HepG2 (cell line): ENCODE results near the gene PCOLCE2.

Experiments
- EP300 ChIP-seq, 3 experiments: sonication (generic) in 1 of 3; formaldehyde crosslinking in 1 of 3; IDR thresholded peaks; 2 replicates each; pipeline versions ENCODE4 v1.5.1 to v1.6.1; 2011 to 2020; ENCODE audit warnings: low read depth in 2 of 3, low read length in 2 of 3, borderline replicate concordance in 1 of 3, improper control_type of control experiment in 1 of 3, mild to moderate bottlenecking in 1 of 3, missing genetic modification reagents in 1 of 3, moderate library complexity in 1 of 3
- JARID2 ChIP-seq: sonication (generic); formaldehyde crosslinking; IDR thresholded peaks from 2 replicates; pipeline ENCODE4 v1.8.1; 2023; ENCODE audit warnings: missing genetic modification reagents, inconsistent platforms; ENCODE audit not compliant: insufficient replicate concordance
- MAFK ChIP-seq, 2 experiments: IDR thresholded peaks in 1 of 2; conservative IDR thresholded peaks in 1 of 2; 2 replicates each; pipeline ENCODE4 v1.6.1; 2011; ENCODE audit warnings: improper control_type of control experiment in 2 of 2, low read length in 2 of 2
- MAZ ChIP-seq, 2 experiments: sonication (generic) in 1 of 2; formaldehyde crosslinking in 1 of 2; IDR thresholded peaks; 2 replicates each; pipeline versions ENCODE4 v1.5.0 to v1.6.1; 2012 to 2020; ENCODE audit warnings: low read depth in 2 of 2, mild to moderate bottlenecking in 2 of 2, borderline replicate concordance in 1 of 2, improper control_type of control experiment in 1 of 2, low read length in 1 of 2, missing genetic modification reagents in 1 of 2, moderate library complexity in 1 of 2
- PRPF4 ChIP-seq: fragments of 200-400 bp; formaldehyde crosslinking; IDR thresholded peaks from 2 replicates; pipeline ENCODE4 v1.6.1; 2016; ENCODE audit warnings: low read length, low read depth; ENCODE audit not compliant: poor library complexity, severe bottlenecking
- SMAD9 ChIP-seq: sonication (generic); formaldehyde crosslinking; IDR thresholded peaks from 2 replicates; pipeline ENCODE4 v1.5.1; 2020; ENCODE audit warnings: mild to moderate bottlenecking, missing genetic modification reagents
- STAG1 ChIP-seq: sonication (generic); formaldehyde crosslinking; IDR thresholded peaks from 2 replicates; pipeline ENCODE4 v1.4.0; 2020; ENCODE audit warnings: missing genetic modification reagents
- TP53 ChIP-seq: sonication (generic); formaldehyde crosslinking; conservative IDR thresholded peaks from 2 replicates; pipeline ENCODE4 v1.4.0; 2020; ENCODE audit warnings: missing genetic modification reagents
- ZNF253 ChIP-seq: sonication (generic); formaldehyde crosslinking; IDR thresholded peaks from 2 replicates; pipeline ENCODE4 v1.8.0; 2022; ENCODE audit warnings: mild to moderate bottlenecking, missing genetic modification reagents, borderline replicate concordance
- ZNF274 ChIP-seq: sonication (generic); formaldehyde crosslinking; IDR thresholded peaks from 2 replicates; pipeline ENCODE4 v1.5.1; 2020; ENCODE audit warnings: mild to moderate bottlenecking, missing genetic modification reagents
- ZNF792 ChIP-seq: IDR thresholded peaks from 2 replicates; pipeline ENCODE4 v1.6.1; 2016

GRCh38 chr3:142902356-142902755, 13.5 kb upstream of the PCOLCE2 start:
- TF ChIP-seq MAFK (conservative IDR thresholded peaks at IDR 0.05 in 1 of 2, IDR thresholded peaks at IDR 0.05 in 1 of 2; ENCODE audit: low read length in 2 of 2) (no peak), MAZ (IDR thresholded peaks at IDR 0.05; ENCODE audit: borderline replicate concordance, low read depth, low read length) (no peak), MAZ (CRISPR knock-in tag; IDR thresholded peaks at IDR 0.05; ENCODE audit: low read depth) (no peak), ZNF274 (no peak), ZNF792 (CRISPR knock-in tag) (no peak), STAG1 (CRISPR knock-in tag) (no peak), ZNF253 (CRISPR knock-in tag) (no peak), SMAD9 (CRISPR knock-in tag) (no peak), JARID2 (no peak), PRPF4 (no peak), TP53 (CRISPR knock-in tag) (no peak), EP300 (IDR thresholded peaks at IDR 0.05; ENCODE audit: low read depth in 2 of 2, low read length in 2 of 2) (no peak), EP300 (CRISPR knock-in tag; IDR thresholded peaks at IDR 0.05; ENCODE audit: borderline replicate concordance) (no peak)
